MCF 10A (cell line): ENCODE measurements around the gene A4GNT. TPM values are rescaled to one million over a fixed set of nuclear protein-coding genes. Genes with fewer than 3 reads are reported as not detected.

ENCODE experiments used
- BruUV-seq: library from RNA; stranded (reverse); fragments of 400-500 nt; replicated peaks from 2 replicates; lab custom pipeline; 2021; lab: Mats Ljungman, UMichigan
- CTCF ChIA-PET: fragments of 300-600 bp; sonication (Branson Sonifier 250); formaldehyde crosslinking; extraction: SDS; loops from one replicate; lab custom pipeline; 2021; ENCODE audit warnings: antibody characterized with exemption, inconsistent platforms; lab: Yijun Ruan, JAX
- POLR2A ChIA-PET: fragments of 300-600, 350-650 bp; sonication (Branson Sonifier 250); formaldehyde crosslinking; extraction: SDS; loops from one replicate; lab custom pipeline; 2020; ENCODE audit warnings: antibody characterized with exemption, inconsistent platforms; lab: Yijun Ruan, JAX
- DNase-seq: peaks from one replicate; pipeline ENCODE4 v3.0.0-alpha.2; 2018; ENCODE audit not compliant: unreplicated experiment
- H3K27ac Mint-ChIP-seq: one replicate; pipeline ENCODE4 v1.8.0; 2022; ENCODE audit warnings: mild to moderate bottlenecking, low read depth, mixed read lengths; ENCODE audit not compliant: unreplicated experiment
- H3K27me3 Mint-ChIP-seq: one replicate; pipeline ENCODE4 v1.8.0; 2022; ENCODE audit warnings: mixed read lengths; ENCODE audit not compliant: insufficient read depth, unreplicated experiment
- H3K36me3 Mint-ChIP-seq: one replicate; pipeline ENCODE4 v1.8.0; 2022; ENCODE audit warnings: mild to moderate bottlenecking, moderate library complexity, mixed read lengths; ENCODE audit not compliant: insufficient read depth, unreplicated experiment
- H3K4me1 Mint-ChIP-seq: one replicate; pipeline ENCODE4 v1.8.0; 2022; ENCODE audit warnings: mixed read lengths; ENCODE audit not compliant: insufficient read depth, unreplicated experiment
- H3K4me3 Mint-ChIP-seq: one replicate; pipeline ENCODE4 v1.8.0; 2022; ENCODE audit warnings: mild to moderate bottlenecking, moderate library complexity, mixed read lengths; ENCODE audit not compliant: unreplicated experiment
- H3K9me3 Mint-ChIP-seq: one replicate; pipeline ENCODE4 v1.8.0; 2022; ENCODE audit warnings: mixed read lengths; ENCODE audit not compliant: unreplicated experiment
- CTCF ChIP-seq: fragments of 200-600 bp; IDR thresholded peaks from one replicate; pipeline ENCODE4 v1.8.0; 2022; ENCODE audit warnings: antibody characterized with exemption, mild to moderate bottlenecking; ENCODE audit not compliant: unreplicated experiment
- intact Hi-C: fragments of 100-400 bp; cut with micrococcal nuclease; formaldehyde crosslinking; loops from 2 replicates; pipeline ENCODE4 v1.14.1; 2022
- total RNA-seq: library from RNA; stranded (reverse); gene quantifications from 2 replicates; pipeline ENCODE4 v1.2.3, GENCODE V29; 2022

Gene A4GNT
- total RNA-seq, 1 experiment from 2014 or later = not detected

- CTCF ChIA-PET = interaction anchor here (0.6 to 0.9 kb wide), 3 partner anchors 30 to 82 kb away, joined by 3 to 4 read pairs (median 3); partner anchors contain the start of gene A4GNT
- no peak overlapping the region for H3K27ac Mint-ChIP-seq
- H3K4me3 Mint-ChIP-seq = no peak overlapping the region
- BruUV-seq = no TSS peak
- no peak for TF ChIP-seq CTCF
- H3K36me3 Mint-ChIP-seq = peaks cover 8% of the 10 kb centered on the region
- intact Hi-C loops = no loop called here
- POLR2A ChIA-PET = interaction anchor here (0.9 kb wide), 1 partner anchor 17 kb away, joined by 3 read pairs; no protein-coding TSS in a partner anchor
- no peaks in the 10 kb centered on the region for H3K4me1 Mint-ChIP-seq
- no peaks in the 10 kb centered on the region for H3K27me3 Mint-ChIP-seq
- H3K9me3 Mint-ChIP-seq = no peaks in the 10 kb centered on the region
- no peak for DNase-seq
Observed at GRCh38 chr3:138099417-138099816, 32.8 kb downstream of the A4GNT start.

GRCh38 chr3:138097192-138098172 lies 34.7 kb downstream of the A4GNT start:
- ChIA-PET POLR2A (interaction anchor here (1.2 kb wide), 1 partner anchor 15 kb away, joined by 3 read pairs; no protein-coding TSS in a partner anchor), CTCF (interaction anchor here (0.7 to 1.2 kb wide), 6 partner anchors 10 to 30 kb away, joined by 3 to 5 read pairs (median 3); no protein-coding TSS in a partner anchor)
- Mint-ChIP-seq H3K36me3 (peaks cover 8% of the 10 kb centered on the region), H3K4me1 (no peaks in the 10 kb centered on the region), H3K4me3 (no peak overlapping the region), H3K9me3 (peaks cover 7% of the 10 kb centered on the region), H3K27ac (no peak overlapping the region), H3K27me3 (no peaks in the 10 kb centered on the region)
- intact Hi-C loops = no loop called here
- no peak for DNase-seq
- BruUV-seq = no TSS peak
- TF ChIP-seq CTCF = peak; percentile 44

- no peak for DNase-seq
- no TSS peak for BruUV-seq
- POLR2A ChIA-PET = interaction anchor here (1.1 kb wide), 1 partner anchor 11 kb away, joined by 3 read pairs; no protein-coding TSS in a partner anchor
- Mint-ChIP-seq H3K4me3 (no peak overlapping the region), H3K36me3 (peaks cover 6% of the 10 kb centered on the region), H3K4me1 (peaks cover 15% of the 10 kb centered on the region), H3K27me3 (no peaks in the 10 kb centered on the region), H3K9me3 (peaks cover 8% of the 10 kb centered on the region), H3K27ac (no peak overlapping the region)
- intact Hi-C loops = no loop called here
- CTCF ChIA-PET = interaction anchor here (0.9 to 3.5 kb wide), 4 partner anchors 11 to 25 kb away, joined by 3 to 17 read pairs (median 8); no protein-coding TSS in a partner anchor
- TF ChIP-seq CTCF = no peak
Observed at GRCh38 chr3:138093721-138094120, 38.5 kb downstream of the A4GNT start.

- Mint-ChIP-seq H3K36me3 (peaks cover 11% of the 10 kb centered on the region), H3K4me1 (peaks cover 15% of the 10 kb centered on the region), H3K27ac (no peak overlapping the region), H3K9me3 (peaks cover 8% of the 10 kb centered on the region), H3K27me3 (no peaks in the 10 kb centered on the region), H3K4me3 (no peak overlapping the region)
- no peak for TF ChIP-seq CTCF
- DNase-seq = no peak
- POLR2A ChIA-PET = no interaction called here
- CTCF ChIA-PET = interaction anchor here (0.9 to 1.1 kb wide), 3 partner anchors 9 to 27 kb away, joined by 3 to 4 read pairs (median 4); no protein-coding TSS in a partner anchor
- intact Hi-C loops = no loop called here
- no TSS peak for BruUV-seq
Observed at GRCh38 chr3:138092023-138092422, 40.2 kb downstream of the A4GNT start.
